Osteocyte (in vitro differentiated cells): ENCODE measurements around the gene CACNA1D. TPM values are rescaled to one million over a fixed set of nuclear protein-coding genes. Genes with fewer than 3 reads are reported as not detected.

Experiments
- DNase-seq: peaks from one replicate; pipeline ENCODE4 v3.0.0; 2021; ENCODE audit warnings: mixed read lengths; ENCODE audit not compliant: unreplicated experiment; ENCODE audit errors: extremely low spot score
- H3K27ac Mint-ChIP-seq: one replicate; pipeline ENCODE4 v1.8.0; 2021; ENCODE audit warnings: mild to moderate bottlenecking, mixed read lengths; ENCODE audit not compliant: unreplicated experiment
- H3K27me3 Mint-ChIP-seq: one replicate; pipeline ENCODE4 v1.8.0; 2021; ENCODE audit warnings: mixed read lengths; ENCODE audit not compliant: unreplicated experiment
- H3K36me3 Mint-ChIP-seq: one replicate; pipeline ENCODE4 v1.8.0; 2021; ENCODE audit warnings: mixed read lengths; ENCODE audit not compliant: unreplicated experiment
- H3K4me1 Mint-ChIP-seq: one replicate; pipeline ENCODE4 v1.8.0; 2021; ENCODE audit warnings: mixed read lengths; ENCODE audit not compliant: unreplicated experiment
- H3K4me3 Mint-ChIP-seq: one replicate; pipeline ENCODE4 v1.8.0; 2021; ENCODE audit warnings: mild to moderate bottlenecking, moderate library complexity, mixed read lengths; ENCODE audit not compliant: unreplicated experiment
- H3K9me3 Mint-ChIP-seq: one replicate; pipeline ENCODE4 v1.8.0; 2021; ENCODE audit warnings: mixed read lengths; ENCODE audit not compliant: unreplicated experiment
- total RNA-seq: library from RNA; stranded (reverse); gene quantifications from 2 replicates; pipeline ENCODE4 v1.2.1, GENCODE V29; 2021
- TF ChIP-seq, protein P1 (sequence below): fragments of 200-600 bp; sonication (generic); IDR thresholded peaks from 2 replicates; pipeline ENCODE4 v1.5.0; 2021; ENCODE audit warnings: antibody characterized with exemption, mild to moderate bottlenecking, moderate library complexity

The CACNA1D gene
- total RNA-seq, 1 donor from 2014 or later: 0.48 TPM

DNA sequence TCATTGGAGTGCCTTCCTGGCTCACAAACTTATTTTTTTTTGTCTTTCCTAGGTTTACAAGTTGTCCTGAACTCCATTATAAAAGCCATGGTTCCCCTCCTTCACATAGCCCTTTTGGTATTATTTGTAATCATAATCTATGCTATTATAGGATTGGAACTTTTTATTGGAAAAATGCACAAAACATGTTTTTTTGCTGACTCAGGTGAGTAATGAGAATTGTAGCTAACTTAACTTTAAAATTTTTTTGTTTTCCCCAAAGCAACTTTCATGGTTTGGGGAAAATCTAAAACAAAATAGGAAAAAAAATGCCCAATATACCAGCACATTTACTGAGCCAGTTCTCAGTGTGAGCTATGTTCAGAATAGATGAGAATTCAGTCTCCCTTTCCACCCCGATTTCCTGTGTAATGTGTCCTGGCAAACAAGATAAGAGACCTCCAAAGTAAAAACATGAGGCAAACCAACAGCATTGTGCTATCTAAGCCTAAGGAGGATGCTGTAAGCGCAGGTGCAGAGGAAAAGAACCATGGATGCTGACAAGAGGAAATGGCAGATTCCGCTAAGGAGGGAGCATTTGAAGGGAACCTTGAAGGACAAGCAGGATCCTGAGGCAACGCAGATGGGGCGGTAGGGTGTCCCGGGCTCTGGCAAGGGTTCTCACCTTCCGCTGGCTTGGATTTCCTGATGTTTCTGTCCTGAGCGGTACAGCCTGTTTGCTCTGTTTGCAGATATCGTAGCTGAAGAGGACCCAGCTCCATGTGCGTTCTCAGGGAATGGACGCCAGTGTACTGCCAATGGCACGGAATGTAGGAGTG lies 171.4 kb downstream of the CACNA1D start:
- DNase-seq: no peak
- TF ChIP-seq, protein P1, sequence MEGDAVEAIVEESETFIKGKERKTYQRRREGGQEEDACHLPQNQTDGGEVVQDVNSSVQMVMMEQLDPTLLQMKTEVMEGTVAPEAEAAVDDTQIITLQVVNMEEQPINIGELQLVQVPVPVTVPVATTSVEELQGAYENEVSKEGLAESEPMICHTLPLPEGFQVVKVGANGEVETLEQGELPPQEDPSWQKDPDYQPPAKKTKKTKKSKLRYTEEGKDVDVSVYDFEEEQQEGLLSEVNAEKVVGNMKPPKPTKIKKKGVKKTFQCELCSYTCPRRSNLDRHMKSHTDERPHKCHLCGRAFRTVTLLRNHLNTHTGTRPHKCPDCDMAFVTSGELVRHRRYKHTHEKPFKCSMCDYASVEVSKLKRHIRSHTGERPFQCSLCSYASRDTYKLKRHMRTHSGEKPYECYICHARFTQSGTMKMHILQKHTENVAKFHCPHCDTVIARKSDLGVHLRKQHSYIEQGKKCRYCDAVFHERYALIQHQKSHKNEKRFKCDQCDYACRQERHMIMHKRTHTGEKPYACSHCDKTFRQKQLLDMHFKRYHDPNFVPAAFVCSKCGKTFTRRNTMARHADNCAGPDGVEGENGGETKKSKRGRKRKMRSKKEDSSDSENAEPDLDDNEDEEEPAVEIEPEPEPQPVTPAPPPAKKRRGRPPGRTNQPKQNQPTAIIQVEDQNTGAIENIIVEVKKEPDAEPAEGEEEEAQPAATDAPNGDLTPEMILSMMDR: no peak
- no peak overlapping the region for H3K4me3 Mint-ChIP-seq
- peaks cover 5% of the 10 kb centered on the region for H3K27me3 Mint-ChIP-seq
- H3K27ac Mint-ChIP-seq: no peak overlapping the region
- H3K4me1 Mint-ChIP-seq: no peaks in the 10 kb centered on the region
- peaks cover 4% of the 10 kb centered on the region for H3K9me3 Mint-ChIP-seq
- no peaks in the 10 kb centered on the region for H3K36me3 Mint-ChIP-seq

DNA sequence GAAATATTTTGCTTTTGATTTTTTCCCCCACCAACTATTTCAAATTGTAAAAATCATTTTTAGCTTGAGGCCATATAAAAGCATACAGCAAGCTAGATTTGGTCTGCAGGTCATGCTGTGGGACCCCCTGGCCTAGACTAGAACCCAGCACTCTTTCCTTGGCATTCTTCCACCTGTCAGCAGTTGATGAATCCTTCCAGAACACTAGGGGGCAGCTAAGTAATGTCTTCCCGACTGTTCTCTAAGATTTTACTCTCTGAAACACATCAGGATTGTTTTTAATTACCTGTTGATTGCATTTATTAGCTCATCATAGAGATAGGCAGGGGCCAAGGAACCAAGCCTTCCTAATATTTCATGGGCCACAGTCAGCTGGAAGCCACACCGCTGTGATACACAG lies 174.5 kb downstream of the CACNA1D start:
- Mint-ChIP-seq H3K9me3 (no peaks in the 10 kb centered on the region), H3K4me1 (no peaks in the 10 kb centered on the region), H3K4me3 (no peak overlapping the region), H3K27ac (no peak overlapping the region), H3K27me3 (peaks cover 21% of the 10 kb centered on the region), H3K36me3 (no peaks in the 10 kb centered on the region)
- DNase-seq: no peak
- TF ChIP-seq, protein P1: peak; percentile 32

DNA sequence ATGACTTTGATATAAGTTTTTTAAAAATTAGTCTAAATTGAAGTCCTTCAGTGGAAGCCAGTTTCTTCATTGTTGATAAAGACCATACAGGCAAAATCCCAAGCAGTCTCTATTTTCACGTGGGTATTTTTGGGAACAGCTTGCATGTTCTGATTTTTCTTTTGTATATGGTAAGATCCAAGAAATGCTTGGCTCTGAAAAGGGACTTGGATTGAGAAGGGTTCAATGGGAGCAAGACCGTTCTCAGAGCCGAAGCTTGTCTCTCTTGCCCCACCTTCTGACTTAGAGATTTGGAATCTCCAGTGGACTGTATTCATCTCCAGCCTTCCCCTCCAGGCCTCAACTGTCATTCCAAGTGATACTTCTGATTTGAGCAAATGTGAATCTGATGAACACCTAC lies 176.3 kb downstream of the CACNA1D start:
- peaks cover 22% of the 10 kb centered on the region for H3K27me3 Mint-ChIP-seq
- DNase-seq: no peak
- no peaks in the 10 kb centered on the region for H3K9me3 Mint-ChIP-seq
- H3K36me3 Mint-ChIP-seq: no peaks in the 10 kb centered on the region
- TF ChIP-seq, protein P1: no peak
- H3K4me1 Mint-ChIP-seq: no peaks in the 10 kb centered on the region
- H3K4me3 Mint-ChIP-seq: no peak overlapping the region
- H3K27ac Mint-ChIP-seq: no peak overlapping the region

DNA sequence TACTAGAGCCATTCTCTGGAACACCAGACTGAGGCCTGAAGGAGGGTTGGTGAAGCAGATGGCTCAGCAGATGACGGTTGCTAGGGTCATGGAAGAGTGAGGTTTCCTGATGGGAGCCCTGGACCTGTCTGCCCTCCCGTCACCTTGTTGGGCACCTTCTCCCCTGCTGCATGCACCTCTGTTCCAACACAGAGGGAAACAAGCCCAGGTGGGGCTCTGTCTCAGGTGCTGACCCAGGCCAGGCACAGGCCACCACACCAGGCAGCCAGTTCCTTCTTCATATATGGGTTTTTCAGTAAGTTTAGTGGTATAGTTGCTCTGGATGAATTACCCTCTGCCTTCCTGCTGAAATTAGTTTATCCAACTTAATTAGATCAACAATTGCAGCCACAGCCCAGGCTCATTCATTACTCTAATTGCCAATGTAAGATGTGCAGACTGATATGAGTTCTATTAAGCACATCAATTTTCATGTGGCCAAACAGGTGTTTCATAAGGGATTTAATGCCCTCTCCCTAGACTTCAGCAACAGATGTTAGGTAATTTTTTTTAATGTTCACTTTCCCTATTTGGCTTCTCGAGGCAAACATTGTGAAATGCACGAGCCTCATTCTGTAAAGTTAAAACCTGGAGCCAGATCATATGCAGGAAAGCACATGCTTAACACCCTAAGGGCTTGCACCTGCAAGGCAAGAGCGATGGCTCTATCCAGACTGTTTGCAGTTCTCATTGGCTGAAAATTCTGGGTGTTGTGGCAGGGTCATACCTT lies 177.0 kb downstream of the CACNA1D start:
- Mint-ChIP-seq H3K27ac (no peak overlapping the region), H3K36me3 (no peaks in the 10 kb centered on the region), H3K9me3 (no peaks in the 10 kb centered on the region), H3K27me3 (peaks cover 22% of the 10 kb centered on the region), H3K4me1 (no peaks in the 10 kb centered on the region), H3K4me3 (no peak overlapping the region)
- TF ChIP-seq, protein P1: no peak
- DNase-seq: no peak

DNA sequence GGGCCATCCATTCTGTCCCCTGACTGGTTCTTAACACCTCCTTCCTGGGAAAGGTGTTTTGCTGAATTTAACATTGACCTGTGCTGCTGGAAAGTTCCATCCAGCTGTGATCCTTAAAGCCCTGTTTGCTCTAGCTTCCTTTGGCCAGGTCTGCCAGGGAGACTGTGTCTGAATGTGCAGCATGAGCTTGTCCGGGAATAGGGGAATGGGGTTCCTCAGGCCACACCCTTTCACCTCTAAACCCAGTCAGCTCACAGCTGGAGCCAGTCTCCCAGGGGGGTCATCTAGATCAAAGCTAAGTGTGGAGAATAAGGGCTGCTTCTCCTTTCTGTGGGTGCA lies 177.5 kb downstream of the CACNA1D start:
- peaks cover 21% of the 10 kb centered on the region for H3K27me3 Mint-ChIP-seq
- no peak overlapping the region for H3K27ac Mint-ChIP-seq
- TF ChIP-seq, protein P1: no peak
- DNase-seq: no peak
- H3K9me3 Mint-ChIP-seq: no peaks in the 10 kb centered on the region
- no peaks in the 10 kb centered on the region for H3K36me3 Mint-ChIP-seq
- H3K4me3 Mint-ChIP-seq: no peak overlapping the region
- no peaks in the 10 kb centered on the region for H3K4me1 Mint-ChIP-seq
